HepG2 (cell line): ENCODE measurements around the gene RAB11FIP2. TPM values are rescaled to one million over a fixed set of nuclear protein-coding genes. Genes with fewer than 3 reads are reported as not detected.

Source experiments
- GPBP1L1 ChIP-seq: sonication (generic); formaldehyde crosslinking; IDR thresholded peaks from 2 replicates; pipeline ENCODE4 v1.5.0; 2020; ENCODE audit warnings: mild to moderate bottlenecking, missing genetic modification reagents
- KDM3A ChIP-seq: IDR thresholded peaks from 2 replicates; pipeline ENCODE4 v1.6.1; 2018; ENCODE audit warnings: low read depth, missing compliant biosample characterization
- MXD1 ChIP-seq: sonication (generic); formaldehyde crosslinking; IDR thresholded peaks from 2 replicates; pipeline ENCODE4 v1.4.0; 2020; ENCODE audit warnings: mild to moderate bottlenecking, missing genetic modification reagents
- NFKB2 ChIP-seq: sonication (generic); formaldehyde crosslinking; IDR thresholded peaks from 2 replicates; pipeline ENCODE4 v1.4.0; 2020; ENCODE audit warnings: missing genetic modification reagents, borderline replicate concordance
- SAP130 ChIP-seq: IDR thresholded peaks from 2 replicates; pipeline ENCODE4 v1.6.1; 2016; ENCODE audit warnings: low read depth
- SIN3A ChIP-seq: IDR thresholded peaks from 2 replicates; pipeline ENCODE4 v1.6.1; 2011; ENCODE audit warnings: low read depth, mild to moderate bottlenecking, control low read depth, low read length, borderline replicate concordance
- SNAPC4 ChIP-seq: sonication (generic); formaldehyde crosslinking; IDR thresholded peaks from 2 replicates; pipeline ENCODE4 v1.4.0; 2020; ENCODE audit warnings: mild to moderate bottlenecking, missing genetic modification reagents
- ZIK1 ChIP-seq: sonication (generic); formaldehyde crosslinking; IDR thresholded peaks from 2 replicates; pipeline ENCODE4 v1.5.0; 2020; ENCODE audit warnings: mild to moderate bottlenecking, low read depth, missing genetic modification reagents, borderline replicate concordance
- ZNF276 ChIP-seq: sonication (generic); formaldehyde crosslinking; IDR thresholded peaks from 2 replicates; pipeline ENCODE4 v1.4.0; 2020; ENCODE audit warnings: mild to moderate bottlenecking, low read depth, missing genetic modification reagents
- ZNF687 ChIP-seq: sonication (generic); formaldehyde crosslinking; IDR thresholded peaks from 2 replicates; pipeline ENCODE4 v1.5.1; 2020; ENCODE audit warnings: mild to moderate bottlenecking, missing genetic modification reagents, moderate library complexity
- ZNF781 ChIP-seq: sonication (generic); formaldehyde crosslinking; IDR thresholded peaks from 2 replicates; pipeline ENCODE4 v1.5.1; 2020; ENCODE audit warnings: borderline replicate concordance, mild to moderate bottlenecking, missing genetic modification reagents; ENCODE audit errors: not compliant biosample characterization
- polyA plus RNA-seq, 8 experiments: library from polyadenylated mRNA; depleted of rRNA in 3 of 8; stranded (reverse) in 7 of 8; unstranded in 1 of 8; fragments of >200 nt; fragmentation: Illumina TruSeq in 4 of 8; extraction: Trizol in 4 of 8; gene quantifications; 2 replicates each; pipeline versions ENCODE4 v1.2.1 to v1.2.3, GENCODE V29; 2011 to 2016; ENCODE audit warnings: low read depth in 4 of 8, missing spikeins in 1 of 8, mixed read lengths in 1 of 8; ENCODE audit not compliant: insufficient read depth in 1 of 8
- total RNA-seq, 5 experiments: library from RNA; depleted of rRNA; stranded (reverse); fragments of >200 nt; fragmentation: Illumina TruSeq; extraction: Trizol; gene quantifications; 2 replicates each; pipeline ENCODE4 v1.2.3, GENCODE V29; 2016; ENCODE audit warnings: low read depth in 1 of 5

RAB11FIP2 gene
- total and polyA plus RNA-seq, 2 of the 13 experiments (the other 11 are each of a cell fraction or from before 2014, with no cell fraction given) = 4.7 to 13.0 TPM

- TF ChIP-seq SNAPC4 (CRISPR knock-in tag) = no peak
- no peak for TF ChIP-seq ZNF781 (CRISPR knock-in tag)
- TF ChIP-seq ZNF687 = peak; percentile 77
- TF ChIP-seq ZNF276 (CRISPR knock-in tag) = no peak; the same call in 1 of the 2 replicates
- no peak for TF ChIP-seq ZIK1 (CRISPR knock-in tag)
- TF ChIP-seq NFKB2 (CRISPR knock-in tag) = peak; percentile 21; the same call in 1 of the 2 replicates
- peak; percentile 91 for TF ChIP-seq SAP130 (CRISPR knock-in tag)
- 0 out of 2 replicates have a peak, but pooled peaks have one; percentile 30 for TF ChIP-seq MXD1 (CRISPR knock-in tag)
- TF ChIP-seq SIN3A = 0 out of 2 replicates have a peak, but pooled peaks have one; percentile 77
- 0 out of 2 replicates have a peak, but pooled peaks have one; percentile 32 for TF ChIP-seq KDM3A (CRISPR knock-in tag)
- TF ChIP-seq GPBP1L1 (CRISPR knock-in tag) = no peak
Measured at GRCh38 chr10:118046395-118047156, at the start of gene RAB11FIP2 (continued).
